SU-DHL-6 (cell line): Measurements from ENCODE around the gene AMDHD2.

Experiments
- CTCF ChIP-seq: fragments of 200-600 bp; sonication (generic); IDR thresholded peaks from one replicate; pipeline ENCODE4 v1.5.1; 2017; ENCODE audit warnings: antibody characterized with exemption, mild to moderate bottlenecking, low read length, moderate library complexity; ENCODE audit not compliant: insufficient read depth, poor library complexity, severe bottlenecking
- EZH2phosphoT487 ChIP-seq: fragments of 200-600 bp; sonication (generic), shearing (Covaris generic); conservative IDR thresholded peaks from 2 replicates; pipeline ENCODE4 v1.6.1; 2018; ENCODE audit warnings: mild to moderate bottlenecking, antibody characterized with exemption, low read length, moderate library complexity, mixed read lengths

GRCh38 chr16:2508722-2509400 lies 11.3 kb upstream of the AMDHD2 start:
- TF ChIP-seq EZH2phosphoT487: no peak
- no peak for TF ChIP-seq CTCF
